Measurements from ENCODE around the gene PACSIN3. TPM values are rescaled to one million over a fixed set of nuclear protein-coding genes. Genes with fewer than 3 reads are reported as not detected.
"Not testable (repeated sequence)": the region's sequence is repeated elsewhere in the genome, so short reads cannot be mapped to it uniquely, and the experiment has no call there.

Gene PACSIN3
- total RNA-seq, 4 donors from 2014 or later = 42.5 to 59.3 (median 53.5) TPM

DNA sequence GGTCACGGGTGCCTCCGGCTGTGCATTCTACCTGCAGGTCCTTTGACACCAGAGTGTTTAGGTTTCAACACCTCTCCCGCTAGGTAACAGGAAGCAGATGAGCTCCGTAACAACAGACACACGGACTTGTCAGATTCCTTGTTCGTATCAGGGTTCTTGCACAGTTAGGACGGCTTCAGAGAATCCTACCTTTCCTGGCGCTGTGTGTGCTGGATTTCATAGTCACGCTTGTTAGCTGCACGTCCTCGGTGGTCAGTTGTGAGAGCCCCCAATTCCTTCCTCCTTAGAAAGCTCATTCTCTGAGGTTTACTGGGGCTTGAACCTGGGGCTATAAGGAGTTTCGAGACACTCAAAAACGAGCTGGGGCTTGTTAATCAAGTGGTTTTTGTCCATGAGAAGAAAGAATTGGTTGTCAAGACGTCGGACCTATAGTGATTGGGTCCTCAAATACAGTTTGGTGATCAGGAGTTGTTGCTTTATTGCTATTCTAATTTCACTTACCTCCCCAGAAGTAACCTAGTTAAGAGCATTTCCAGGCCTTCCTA, 29.2 kb upstream of the PACSIN3 start:
- peak overlapping the region; percentile 69 for H3K4me3 ChIP-seq
- 6% methylated on average over 9 of the region's 15 CpGs for WGBS
- peaks cover 33% of the 10 kb centered on the region for H3K4me1 ChIP-seq
- H3K36me3 ChIP-seq = peaks cover 22% of the 10 kb centered on the region
- H3K9me3 ChIP-seq = no peaks in the 10 kb centered on the region
- TF ChIP-seq EP300 (IDR thresholded peaks at IDR 0.05) = no peak
- TF ChIP-seq, protein P1, sequence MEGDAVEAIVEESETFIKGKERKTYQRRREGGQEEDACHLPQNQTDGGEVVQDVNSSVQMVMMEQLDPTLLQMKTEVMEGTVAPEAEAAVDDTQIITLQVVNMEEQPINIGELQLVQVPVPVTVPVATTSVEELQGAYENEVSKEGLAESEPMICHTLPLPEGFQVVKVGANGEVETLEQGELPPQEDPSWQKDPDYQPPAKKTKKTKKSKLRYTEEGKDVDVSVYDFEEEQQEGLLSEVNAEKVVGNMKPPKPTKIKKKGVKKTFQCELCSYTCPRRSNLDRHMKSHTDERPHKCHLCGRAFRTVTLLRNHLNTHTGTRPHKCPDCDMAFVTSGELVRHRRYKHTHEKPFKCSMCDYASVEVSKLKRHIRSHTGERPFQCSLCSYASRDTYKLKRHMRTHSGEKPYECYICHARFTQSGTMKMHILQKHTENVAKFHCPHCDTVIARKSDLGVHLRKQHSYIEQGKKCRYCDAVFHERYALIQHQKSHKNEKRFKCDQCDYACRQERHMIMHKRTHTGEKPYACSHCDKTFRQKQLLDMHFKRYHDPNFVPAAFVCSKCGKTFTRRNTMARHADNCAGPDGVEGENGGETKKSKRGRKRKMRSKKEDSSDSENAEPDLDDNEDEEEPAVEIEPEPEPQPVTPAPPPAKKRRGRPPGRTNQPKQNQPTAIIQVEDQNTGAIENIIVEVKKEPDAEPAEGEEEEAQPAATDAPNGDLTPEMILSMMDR (IDR thresholded peaks at IDR 0.05) = no peak
- no peak for TF ChIP-seq POLR2AphosphoS5 (IDR thresholded peaks at IDR 0.05)
- TF ChIP-seq POLR2A (IDR thresholded peaks at IDR 0.05) = no peak
- H3K27ac ChIP-seq = peak overlapping the region; percentile 94
- DNase-seq (ENCODE audit: low spot score in 2 of 2) = no peak
- H3K27me3 ChIP-seq = no peaks in the 10 kb centered on the region

DNA sequence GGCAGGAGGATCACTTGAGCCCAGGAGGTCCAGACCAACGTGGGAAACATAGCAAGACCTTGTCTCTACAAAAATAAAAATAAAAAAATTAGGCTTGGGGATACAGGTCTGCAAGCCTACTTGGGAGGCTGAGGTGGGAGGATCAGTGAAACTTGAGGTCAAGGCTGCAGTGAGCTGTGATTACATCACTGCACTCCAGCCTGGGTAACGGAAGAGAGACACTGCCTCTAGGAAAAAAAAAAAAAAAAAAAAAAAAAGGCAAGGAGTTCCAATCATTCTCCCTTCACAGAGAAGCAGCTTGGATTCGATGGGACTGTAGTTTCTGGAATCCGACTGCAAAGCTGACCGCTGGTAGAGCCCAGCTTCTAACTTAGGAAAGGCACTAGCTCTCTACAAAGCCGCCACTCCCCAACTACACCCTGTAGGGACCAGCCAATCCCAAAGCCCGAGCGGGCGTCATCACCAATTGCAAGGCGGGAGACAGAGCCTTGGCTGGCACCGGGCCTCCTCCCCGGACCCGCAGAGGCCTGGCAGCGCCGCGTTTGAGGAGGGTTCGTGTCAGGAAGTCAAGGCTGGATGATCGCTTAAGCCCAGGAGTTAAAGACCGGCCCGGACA, 27.8 kb upstream of the PACSIN3 start:
- peak; percentile 96 to 97 for DNase-seq (ENCODE audit: low spot score in 2 of 2)
- H3K27me3 ChIP-seq = no peaks in the 10 kb centered on the region
- TF ChIP-seq, protein P1 (IDR thresholded peaks at IDR 0.05) = no peak
- TF ChIP-seq POLR2AphosphoS5 (IDR thresholded peaks at IDR 0.05) = peak in 1 of 3 donors; percentile 45
- peak overlapping the region; percentile 94 for H3K27ac ChIP-seq
- no peaks in the 10 kb centered on the region for H3K9me3 ChIP-seq
- 5% methylated on average over 20 of the region's 20 CpGs for WGBS
- H3K36me3 ChIP-seq = peaks cover 8% of the 10 kb centered on the region
- H3K4me1 ChIP-seq = peaks cover 29% of the 10 kb centered on the region
- H3K4me3 ChIP-seq = peak overlapping the region; percentile 69

DNA sequence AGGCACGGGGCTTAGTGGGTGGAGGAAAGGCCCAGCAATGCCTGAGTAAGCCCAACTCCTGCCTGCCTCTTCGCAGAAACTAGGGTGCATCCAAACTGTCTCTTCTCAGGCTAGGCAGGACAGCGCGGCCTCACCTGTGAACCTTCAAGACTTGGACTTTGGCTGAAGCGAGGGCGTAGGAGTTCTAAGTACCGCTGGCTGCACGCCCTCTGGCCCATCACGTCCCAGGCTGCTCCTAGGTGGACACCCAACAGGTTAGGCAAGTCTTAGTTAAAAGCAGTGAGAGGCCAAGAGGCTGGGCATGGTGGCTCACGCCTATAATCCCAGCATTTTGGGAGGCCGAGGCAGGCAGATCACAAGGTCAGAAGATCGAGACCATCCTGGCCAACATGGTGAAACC, 26.7 kb upstream of the PACSIN3 start:
- Histone ChIP-seq H3K4me3 (no peak overlapping the region), H3K9me3 (no peaks in the 10 kb centered on the region), H3K36me3 (peaks cover 2% of the 10 kb centered on the region), H3K27ac (no peak overlapping the region), H3K27me3 (no peaks in the 10 kb centered on the region), H3K4me1 (peaks cover 28% of the 10 kb centered on the region)
- no peak for DNase-seq (ENCODE audit: low spot score in 2 of 2)
- TF ChIP-seq POLR2A (IDR thresholded peaks at IDR 0.05) (no peak), EP300 (IDR thresholded peaks at IDR 0.05) (no peak)
- WGBS = 74% methylated on average over 12 of the region's 12 CpGs

DNA sequence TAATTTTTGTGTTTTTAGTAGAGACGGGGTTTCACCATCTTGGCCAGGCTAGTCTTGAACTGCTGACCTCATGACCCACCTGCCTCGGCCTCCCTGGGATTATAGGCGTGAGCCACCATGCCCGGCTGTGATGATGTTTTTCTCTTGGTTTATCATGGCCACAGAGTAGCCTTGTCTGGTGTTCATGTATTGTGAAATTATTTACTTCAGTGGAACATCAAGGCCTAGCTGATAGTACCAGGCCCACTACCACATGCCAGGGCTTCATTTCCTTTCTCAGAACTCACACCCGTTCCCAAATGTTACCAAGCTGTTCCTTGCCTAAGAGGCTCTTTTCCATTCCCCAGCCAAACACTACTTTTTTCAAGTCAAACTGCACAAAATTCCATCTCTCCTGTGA, 22.4 kb upstream of the PACSIN3 start:
- Histone ChIP-seq H3K27me3 (no peaks in the 10 kb centered on the region), H3K9me3 (no peaks in the 10 kb centered on the region), H3K27ac (no peak overlapping the region), H3K36me3 (no peaks in the 10 kb centered on the region), H3K4me1 (peaks cover 13% of the 10 kb centered on the region), H3K4me3 (no peak overlapping the region)
- DNase-seq (ENCODE audit: low spot score in 2 of 2) = no peak
- TF ChIP-seq, protein P1 (IDR thresholded peaks at IDR 0.05) = no peak
- no peak for TF ChIP-seq POLR2A (IDR thresholded peaks at IDR 0.05)
- no peak for TF ChIP-seq POLR2AphosphoS5 (IDR thresholded peaks at IDR 0.05)
- TF ChIP-seq EP300 (IDR thresholded peaks at IDR 0.05) = no peak
- WGBS = 91% methylated on average over 5 of the region's 5 CpGs

DNA sequence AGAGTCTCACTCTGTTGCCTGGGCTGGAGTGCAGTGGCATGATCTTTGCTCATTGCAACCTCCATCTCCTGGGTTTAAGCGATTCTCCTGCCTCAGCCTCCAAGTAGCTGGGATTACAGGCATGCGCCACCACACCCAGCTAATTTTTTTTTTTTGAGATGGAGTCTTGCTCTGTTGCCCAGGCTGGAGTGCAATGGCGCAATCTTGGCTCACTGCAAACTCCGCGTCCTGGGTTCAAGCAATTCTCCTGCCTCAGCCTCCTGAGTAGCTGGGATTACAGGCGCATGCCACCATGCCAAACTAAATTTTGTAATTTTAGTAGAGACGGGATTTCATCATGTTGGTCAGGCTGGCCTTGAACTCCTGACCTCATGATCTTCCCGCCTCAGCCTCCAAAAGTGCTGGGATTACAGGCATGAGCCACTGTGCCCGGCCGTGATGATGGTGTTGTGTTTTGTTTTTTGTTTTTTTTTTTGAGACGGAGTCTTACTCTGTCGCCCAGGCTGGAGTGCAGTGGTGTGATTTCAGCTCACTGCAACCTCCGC, 21.8 kb upstream of the PACSIN3 start:
- H3K9me3 ChIP-seq; DNase-seq (ENCODE audit: low spot score in 2 of 2); H3K4me3 ChIP-seq; H3K27me3 ChIP-seq; H3K27ac ChIP-seq; H3K36me3 ChIP-seq: not testable (repeated sequence)
- peaks cover 13% of the 10 kb centered on the region for H3K4me1 ChIP-seq
- 95% methylated on average over 13 of the region's 13 CpGs for WGBS

DNA sequence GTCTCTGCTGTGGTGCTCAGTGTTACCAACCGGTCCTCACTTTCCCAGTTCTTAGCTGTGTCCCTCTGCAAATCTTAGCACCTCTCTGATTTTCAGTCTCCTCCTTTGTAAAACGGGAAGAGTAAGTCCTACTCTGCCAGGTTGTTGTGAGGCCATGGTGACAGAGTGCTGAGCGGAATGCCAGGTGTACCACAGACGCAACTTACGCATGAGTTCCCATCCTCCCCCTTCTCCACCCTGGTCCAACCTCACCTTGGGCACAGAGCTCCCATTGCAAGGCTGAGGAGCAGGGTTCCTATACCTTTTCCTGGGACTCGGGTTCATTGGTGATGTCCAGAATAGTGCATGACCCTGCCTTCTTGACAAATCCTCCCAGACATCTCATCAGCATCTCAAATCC, 21.2 kb upstream of the PACSIN3 start:
- H3K9me3 ChIP-seq = no peaks in the 10 kb centered on the region
- TF ChIP-seq POLR2AphosphoS5 (IDR thresholded peaks at IDR 0.05) (no peak), EP300 (IDR thresholded peaks at IDR 0.05) (no peak), POLR2A (IDR thresholded peaks at IDR 0.05) (no peak)
- TF ChIP-seq, protein P1 (IDR thresholded peaks at IDR 0.05) = no peak

DNA sequence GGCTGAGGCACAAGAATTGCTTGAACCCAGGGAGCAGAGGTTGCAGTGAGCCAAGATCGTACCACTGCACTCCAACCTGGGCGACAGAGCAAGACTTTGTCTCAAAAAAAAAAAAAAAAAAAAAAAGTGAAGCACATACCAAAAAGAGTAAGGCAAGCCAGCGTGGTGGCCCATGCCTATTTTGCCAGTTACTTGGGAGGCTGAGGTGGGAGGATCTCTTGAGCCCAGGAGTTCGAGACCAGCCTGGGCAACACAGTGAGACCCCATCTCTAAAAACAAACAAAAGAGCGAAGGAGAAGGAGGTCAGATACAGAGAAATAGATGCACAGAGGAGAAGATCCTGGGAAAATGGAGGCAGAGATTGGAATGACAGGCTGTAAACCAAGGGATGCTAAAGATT, 20.3 kb upstream of the PACSIN3 start:
- H3K27ac ChIP-seq; H3K9me3 ChIP-seq; H3K27me3 ChIP-seq; H3K4me3 ChIP-seq; DNase-seq (ENCODE audit: low spot score in 2 of 2); H3K36me3 ChIP-seq: not testable (repeated sequence)
- 93% methylated on average over 5 of the region's 5 CpGs for WGBS
- peaks cover 13% of the 10 kb centered on the region for H3K4me1 ChIP-seq

More for the DNA sequence above, 21.2 kb upstream of the PACSIN3 start:
- DNase-seq (ENCODE audit: low spot score in 2 of 2) = no peak
- H3K36me3 ChIP-seq = no peaks in the 10 kb centered on the region
- no peak overlapping the region for H3K27ac ChIP-seq
- H3K27me3 ChIP-seq = no peaks in the 10 kb centered on the region
- H3K4me1 ChIP-seq = peaks cover 13% of the 10 kb centered on the region
- H3K4me3 ChIP-seq = no peak overlapping the region
- 76% methylated on average over 6 of the region's 6 CpGs for WGBS
